GM23338 (cell line): ENCODE data around the gene EVI5. TPM values are rescaled to one million over a fixed set of nuclear protein-coding genes. Genes with fewer than 3 reads are reported as not detected.

Experiments
- ATAC-seq: fragments of 200-7000 bp; cut with Tn5 transposase; 3 replicates; pipeline ENCODE4 v1.9.1; 2020
- DNase-seq: peaks from one replicate; pipeline ENCODE4 v3.0.0-alpha.2; 2015; ENCODE audit warnings: low spot score
- H2AFZ ChIP-seq: fragments of 200-600 bp; sonication (generic); 2 replicates; pipeline ENCODE4 v1.8.0; 2016; ENCODE audit warnings: antibody characterized with exemption, mild to moderate bottlenecking, moderate library complexity
- H3F3A ChIP-seq: fragments of 200-600 bp; sonication (generic); replicated peaks from 2 replicates; pipeline ENCODE4 v1.8.0; 2017; ENCODE audit warnings: antibody characterized with exemption, mixed run types, low read depth
- H3K27ac ChIP-seq: fragments of 200-600 bp; sonication (generic); 2 replicates; pipeline ENCODE4 v1.6.1; 2016; ENCODE audit warnings: low read depth
- H3K27me3 ChIP-seq: fragments of 200-600 bp; sonication (generic); 2 replicates; pipeline ENCODE4 v1.8.0; 2016; ENCODE audit warnings: mild to moderate bottlenecking, mixed run types, moderate library complexity; ENCODE audit not compliant: insufficient read depth
- H3K36me3 ChIP-seq: fragments of 200-600 bp; sonication (generic); 2 replicates; pipeline ENCODE4 v1.8.0; 2016; ENCODE audit warnings: mild to moderate bottlenecking; ENCODE audit not compliant: insufficient read depth
- H3K4me1 ChIP-seq: fragments of 200-600 bp; sonication (generic); 2 replicates; pipeline ENCODE4 v1.8.0; 2016; ENCODE audit warnings: mild to moderate bottlenecking, moderate library complexity; ENCODE audit not compliant: insufficient read depth
- H3K4me2 ChIP-seq: fragments of 200-600 bp; sonication (generic); 2 replicates; pipeline ENCODE4 v1.7.1; 2017; ENCODE audit warnings: mixed run types
- H3K4me3 ChIP-seq: fragments of 200-600 bp; sonication (generic); 2 replicates; pipeline ENCODE4 v1.6.1; 2016; ENCODE audit warnings: mixed run types
- H3K79me2 ChIP-seq: fragments of 200-600 bp; sonication (generic); replicated peaks from 2 replicates; pipeline ENCODE4 v1.8.0; 2017; ENCODE audit warnings: mild to moderate bottlenecking; ENCODE audit not compliant: insufficient read depth
- H3K9me2 ChIP-seq: fragments of 200-600 bp; sonication (generic); 2 replicates; pipeline ENCODE4 v1.8.0; 2017; ENCODE audit not compliant: insufficient read depth
- H4K20me1 ChIP-seq: fragments of 200-600 bp; sonication (generic); replicated peaks from 2 replicates; pipeline ENCODE4 v1.8.0; 2017; ENCODE audit warnings: mild to moderate bottlenecking; ENCODE audit not compliant: insufficient read depth
- H3K27ac Mint-ChIP-seq: 2 replicates; pipeline ENCODE4 v1.8.0; 2020; ENCODE audit warnings: inconsistent platforms, mild to moderate bottlenecking, moderate library complexity, mixed read lengths
- H3K27me3 Mint-ChIP-seq: 3 replicates; pipeline ENCODE4 v1.8.0; 2022; ENCODE audit warnings: low read depth, mild to moderate bottlenecking, moderate library complexity, mixed read lengths, inconsistent platforms; ENCODE audit not compliant: insufficient read depth, poor library complexity
- H3K36me3 Mint-ChIP-seq: 3 replicates; pipeline ENCODE4 v1.8.0; 2021; ENCODE audit warnings: low read depth, mild to moderate bottlenecking, inconsistent platforms, moderate library complexity, mixed read lengths
- H3K4me1 Mint-ChIP-seq: 3 replicates; pipeline ENCODE4 v1.8.0; 2020; ENCODE audit warnings: mild to moderate bottlenecking, inconsistent platforms, mixed read lengths
- H3K4me3 Mint-ChIP-seq: 3 replicates; pipeline ENCODE4 v1.8.0; 2021; ENCODE audit warnings: moderate library complexity, mild to moderate bottlenecking, inconsistent platforms, mixed read lengths
- H3K9me3 Mint-ChIP-seq: 3 replicates; pipeline ENCODE4 v1.8.0; 2020; ENCODE audit warnings: moderate library complexity, mild to moderate bottlenecking, inconsistent platforms, mixed read lengths
- CREB1 ChIP-seq: fragments of 250-450 bp; sonication (Bioruptor Pico); IDR thresholded peaks from 2 replicates; pipeline ENCODE4 v1.5.0; 2020; ENCODE audit warnings: low read depth, mild to moderate bottlenecking, moderate library complexity
- EZH2 ChIP-seq: fragments of 200-600 bp; sonication (generic); IDR thresholded peaks from one replicate; pipeline ENCODE4 v1.8.0; 2017; ENCODE audit warnings: antibody characterized with exemption, mild to moderate bottlenecking, low read depth; ENCODE audit not compliant: unreplicated experiment
- POLR2AphosphoS5 ChIP-seq: IDR thresholded peaks from 2 replicates; pipeline ENCODE4 v1.6.1; 2016; ENCODE audit warnings: antibody characterized with exemption, low read depth
- ZNF114 ChIP-seq: fragments of 250-450 bp; sonication (Bioruptor Pico); IDR thresholded peaks from 2 replicates; pipeline ENCODE4 v1.5.0; 2020; ENCODE audit warnings: mild to moderate bottlenecking, moderate library complexity
- ZNF331 ChIP-seq: fragments of 250-450 bp; sonication (Bioruptor Pico); IDR thresholded peaks from 2 replicates; pipeline ENCODE4 v1.5.0; 2020; ENCODE audit warnings: low read depth, mild to moderate bottlenecking, moderate library complexity
- polyA plus RNA-seq: library from polyadenylated mRNA; unstranded; fragments of >200 nt; fragmentation: Nextera tagmentation; extraction: Ambion mirVana; gene quantifications from 2 replicates; pipeline ENCODE4 v1.2.1, GENCODE V29; 2016
- total RNA-seq: library from RNA; depleted of rRNA; stranded (reverse); fragments of >200 nt; shearing (Covaris generic); gene quantifications from 2 replicates; pipeline ENCODE4 v1.2.3, GENCODE V29; 2014
- TF ChIP-seq, protein P1 (sequence below): IDR thresholded peaks from 2 replicates; pipeline ENCODE4 v1.6.1; 2016; ENCODE audit warnings: antibody characterized with exemption
- TF ChIP-seq, protein P2 (sequence below): IDR thresholded peaks from one replicate; pipeline ENCODE4 v1.6.1; 2018; ENCODE audit warnings: antibody characterized with exemption; ENCODE audit not compliant: unreplicated experiment

Gene EVI5
- total and polyA plus RNA-seq, 2 experiments from 2014 or later, result 15.6 to 24.8 TPM

GRCh38 chr1:92465256-92465647 is 319.7 kb downstream of the EVI5 start:
- Histone ChIP-seq H3K27me3 (no peaks in the 10 kb centered on the region), H3K36me3 (no peaks in the 10 kb centered on the region), H3K9me2 (no peaks in the 10 kb centered on the region), H3F3A (no peaks in the 10 kb centered on the region), H3K27ac (no peak overlapping the region), H3K79me2 (no peaks in the 10 kb centered on the region), H4K20me1 (no peaks in the 10 kb centered on the region), H3K4me1 (no peaks in the 10 kb centered on the region), H3K4me3 (no peak overlapping the region), H3K4me2 (no peak overlapping the region), H2AFZ (no peak overlapping the region)
- no peak overlapping the region for H3K27ac Mint-ChIP-seq
- ATAC-seq (no peak), DNase-seq (no peak)
- no peaks in the 10 kb centered on the region for H3K4me1 Mint-ChIP-seq
- H3K27me3 Mint-ChIP-seq, result peaks cover 2% of the 10 kb centered on the region
- no peaks in the 10 kb centered on the region for H3K9me3 Mint-ChIP-seq
- no peak overlapping the region for H3K4me3 Mint-ChIP-seq
- no peaks in the 10 kb centered on the region for H3K36me3 Mint-ChIP-seq
- TF ChIP-seq POLR2AphosphoS5, result no peak

DNA sequence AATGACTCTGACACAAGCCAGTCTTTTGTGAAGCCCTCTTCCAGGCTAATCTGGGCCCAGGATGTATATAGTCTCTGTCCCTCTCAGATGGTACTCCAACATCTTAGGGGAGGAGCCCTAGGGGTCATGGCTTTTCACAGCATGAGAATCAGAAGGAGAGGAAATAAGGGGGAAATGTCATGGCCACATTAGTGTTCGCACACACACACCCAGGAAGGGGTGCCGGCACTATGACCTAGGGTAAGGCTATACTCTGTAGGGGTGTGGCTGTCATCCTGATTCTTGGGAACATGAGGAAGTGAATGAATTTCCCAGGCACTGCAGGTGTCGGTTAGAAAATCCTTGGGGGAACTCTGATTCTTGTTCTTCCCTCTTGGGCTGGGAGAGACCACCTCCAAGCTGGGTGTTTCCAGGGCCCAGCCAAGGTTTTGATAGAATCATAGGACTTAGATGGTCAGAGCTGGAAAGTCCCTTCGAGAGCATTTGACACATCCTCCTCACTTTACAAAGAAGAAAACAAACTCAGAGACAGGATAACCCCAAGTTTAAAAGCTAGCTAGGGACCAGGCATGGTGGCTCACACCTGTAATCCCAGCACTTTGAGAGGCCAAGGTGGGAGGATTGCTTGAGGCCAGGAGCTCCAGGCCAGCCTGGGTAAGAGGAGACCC is 320.2 kb downstream of the EVI5 start:
- H3K79me2 ChIP-seq, result no peaks in the 10 kb centered on the region
- Mint-ChIP-seq H3K27ac (no peak overlapping the region), H3K9me3 (no peaks in the 10 kb centered on the region), H3K36me3 (no peaks in the 10 kb centered on the region), H3K4me3 (no peak overlapping the region), H3K4me1 (no peaks in the 10 kb centered on the region), H3K27me3 (peaks cover 2% of the 10 kb centered on the region)
- no peak overlapping the region for H3K4me2 ChIP-seq
- H3K4me1 ChIP-seq, result no peaks in the 10 kb centered on the region
- TF ChIP-seq ZNF114 (CRISPR knock-in tag) (no peak), ZNF331 (CRISPR knock-in tag) (no peak), POLR2AphosphoS5 (no peak), EZH2 (no peak), CREB1 (no peak)
- TF ChIP-seq, protein P1, sequence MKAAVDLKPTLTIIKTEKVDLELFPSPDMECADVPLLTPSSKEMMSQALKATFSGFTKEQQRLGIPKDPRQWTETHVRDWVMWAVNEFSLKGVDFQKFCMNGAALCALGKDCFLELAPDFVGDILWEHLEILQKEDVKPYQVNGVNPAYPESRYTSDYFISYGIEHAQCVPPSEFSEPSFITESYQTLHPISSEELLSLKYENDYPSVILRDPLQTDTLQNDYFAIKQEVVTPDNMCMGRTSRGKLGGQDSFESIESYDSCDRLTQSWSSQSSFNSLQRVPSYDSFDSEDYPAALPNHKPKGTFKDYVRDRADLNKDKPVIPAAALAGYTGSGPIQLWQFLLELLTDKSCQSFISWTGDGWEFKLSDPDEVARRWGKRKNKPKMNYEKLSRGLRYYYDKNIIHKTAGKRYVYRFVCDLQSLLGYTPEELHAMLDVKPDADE, result no peak
- TF ChIP-seq, protein P2, sequence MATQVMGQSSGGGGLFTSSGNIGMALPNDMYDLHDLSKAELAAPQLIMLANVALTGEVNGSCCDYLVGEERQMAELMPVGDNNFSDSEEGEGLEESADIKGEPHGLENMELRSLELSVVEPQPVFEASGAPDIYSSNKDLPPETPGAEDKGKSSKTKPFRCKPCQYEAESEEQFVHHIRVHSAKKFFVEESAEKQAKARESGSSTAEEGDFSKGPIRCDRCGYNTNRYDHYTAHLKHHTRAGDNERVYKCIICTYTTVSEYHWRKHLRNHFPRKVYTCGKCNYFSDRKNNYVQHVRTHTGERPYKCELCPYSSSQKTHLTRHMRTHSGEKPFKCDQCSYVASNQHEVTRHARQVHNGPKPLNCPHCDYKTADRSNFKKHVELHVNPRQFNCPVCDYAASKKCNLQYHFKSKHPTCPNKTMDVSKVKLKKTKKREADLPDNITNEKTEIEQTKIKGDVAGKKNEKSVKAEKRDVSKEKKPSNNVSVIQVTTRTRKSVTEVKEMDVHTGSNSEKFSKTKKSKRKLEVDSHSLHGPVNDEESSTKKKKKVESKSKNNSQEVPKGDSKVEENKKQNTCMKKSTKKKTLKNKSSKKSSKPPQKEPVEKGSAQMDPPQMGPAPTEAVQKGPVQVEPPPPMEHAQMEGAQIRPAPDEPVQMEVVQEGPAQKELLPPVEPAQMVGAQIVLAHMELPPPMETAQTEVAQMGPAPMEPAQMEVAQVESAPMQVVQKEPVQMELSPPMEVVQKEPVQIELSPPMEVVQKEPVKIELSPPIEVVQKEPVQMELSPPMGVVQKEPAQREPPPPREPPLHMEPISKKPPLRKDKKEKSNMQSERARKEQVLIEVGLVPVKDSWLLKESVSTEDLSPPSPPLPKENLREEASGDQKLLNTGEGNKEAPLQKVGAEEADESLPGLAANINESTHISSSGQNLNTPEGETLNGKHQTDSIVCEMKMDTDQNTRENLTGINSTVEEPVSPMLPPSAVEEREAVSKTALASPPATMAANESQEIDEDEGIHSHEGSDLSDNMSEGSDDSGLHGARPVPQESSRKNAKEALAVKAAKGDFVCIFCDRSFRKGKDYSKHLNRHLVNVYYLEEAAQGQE, result no peak
- no peak overlapping the region for H2AFZ ChIP-seq
- no peaks in the 10 kb centered on the region for H3K27me3 ChIP-seq
- H4K20me1 ChIP-seq, result no peaks in the 10 kb centered on the region
- H3K4me3 ChIP-seq, result no peak overlapping the region
- H3K27ac ChIP-seq, result no peak overlapping the region
- H3F3A ChIP-seq, result no peaks in the 10 kb centered on the region
- no peaks in the 10 kb centered on the region for H3K36me3 ChIP-seq
- ATAC-seq (no peak), DNase-seq (no peak)
- no peaks in the 10 kb centered on the region for H3K9me2 ChIP-seq
